Nephron (organoid): Measurements from ENCODE around the gene FEZ2.

Experiments
- H3K27ac Mint-ChIP-seq, 3 experiments: 2 replicates each; pipeline ENCODE4 v1.8.0; 2020; ENCODE audit warnings: mixed read lengths in 3 of 3, mild to moderate bottlenecking in 2 of 3, moderate library complexity in 1 of 3
- H3K27me3 Mint-ChIP-seq: 2 replicates; pipeline ENCODE4 v1.8.0; 2021; ENCODE audit warnings: low read depth, mild to moderate bottlenecking, moderate library complexity, mixed read lengths
- H3K36me3 Mint-ChIP-seq: 2 replicates; pipeline ENCODE4 v1.8.0; 2020; ENCODE audit warnings: low read depth, mixed read lengths
- H3K4me1 Mint-ChIP-seq: 2 replicates; pipeline ENCODE4 v1.8.0; 2020; ENCODE audit warnings: mixed read lengths
- H3K4me3 Mint-ChIP-seq, 3 experiments: 2 replicates each; pipeline ENCODE4 v1.8.0; 2020; ENCODE audit warnings: mild to moderate bottlenecking in 3 of 3, mixed read lengths in 3 of 3, moderate library complexity in 2 of 3
- H3K9me3 Mint-ChIP-seq: 2 replicates; pipeline ENCODE4 v1.8.0; 2020; ENCODE audit warnings: mixed read lengths
- TF ChIP-seq, protein P1 (sequence below), 3 experiments: fragments of 200-600 bp; sonication (generic); IDR thresholded peaks; one replicate each; pipeline ENCODE4 v1.5.0; 2021; ENCODE audit warnings: antibody characterized with exemption in 3 of 3; ENCODE audit not compliant: unreplicated experiment in 3 of 3

Gene FEZ2

DNA sequence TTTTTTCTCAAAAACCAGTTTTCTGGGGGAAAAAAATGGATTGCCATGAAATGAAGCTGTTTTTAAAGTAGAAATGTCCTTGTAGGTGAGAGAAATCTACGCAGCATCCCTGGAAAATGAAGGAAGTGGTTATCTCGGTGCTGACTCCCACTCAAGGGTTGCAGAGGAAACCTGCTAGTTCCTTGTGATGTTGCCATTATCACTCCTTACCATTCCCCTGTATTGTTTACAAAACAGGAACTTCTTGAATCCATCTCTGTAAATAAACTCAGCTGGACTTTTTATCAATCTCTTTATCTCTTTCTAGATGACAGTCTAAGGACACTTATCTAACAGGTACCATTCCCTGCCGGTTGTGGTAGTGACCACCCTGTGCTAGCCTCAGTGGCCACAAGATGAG lies 61.2 kb downstream of the FEZ2 start:
- H3K27me3 Mint-ChIP-seq, result no peaks in the 10 kb centered on the region
- H3K9me3 Mint-ChIP-seq, result no peaks in the 10 kb centered on the region
- no peak overlapping the region for H3K27ac Mint-ChIP-seq
- no peaks in the 10 kb centered on the region for H3K4me1 Mint-ChIP-seq
- TF ChIP-seq, protein P1, sequence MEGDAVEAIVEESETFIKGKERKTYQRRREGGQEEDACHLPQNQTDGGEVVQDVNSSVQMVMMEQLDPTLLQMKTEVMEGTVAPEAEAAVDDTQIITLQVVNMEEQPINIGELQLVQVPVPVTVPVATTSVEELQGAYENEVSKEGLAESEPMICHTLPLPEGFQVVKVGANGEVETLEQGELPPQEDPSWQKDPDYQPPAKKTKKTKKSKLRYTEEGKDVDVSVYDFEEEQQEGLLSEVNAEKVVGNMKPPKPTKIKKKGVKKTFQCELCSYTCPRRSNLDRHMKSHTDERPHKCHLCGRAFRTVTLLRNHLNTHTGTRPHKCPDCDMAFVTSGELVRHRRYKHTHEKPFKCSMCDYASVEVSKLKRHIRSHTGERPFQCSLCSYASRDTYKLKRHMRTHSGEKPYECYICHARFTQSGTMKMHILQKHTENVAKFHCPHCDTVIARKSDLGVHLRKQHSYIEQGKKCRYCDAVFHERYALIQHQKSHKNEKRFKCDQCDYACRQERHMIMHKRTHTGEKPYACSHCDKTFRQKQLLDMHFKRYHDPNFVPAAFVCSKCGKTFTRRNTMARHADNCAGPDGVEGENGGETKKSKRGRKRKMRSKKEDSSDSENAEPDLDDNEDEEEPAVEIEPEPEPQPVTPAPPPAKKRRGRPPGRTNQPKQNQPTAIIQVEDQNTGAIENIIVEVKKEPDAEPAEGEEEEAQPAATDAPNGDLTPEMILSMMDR (IDR thresholded peaks at IDR 0.05; ENCODE audit: unreplicated experiment in 3 of 3), result no peak
- H3K4me3 Mint-ChIP-seq, result no peak overlapping the region
- H3K36me3 Mint-ChIP-seq, result peaks cover 39% of the 10 kb centered on the region

DNA sequence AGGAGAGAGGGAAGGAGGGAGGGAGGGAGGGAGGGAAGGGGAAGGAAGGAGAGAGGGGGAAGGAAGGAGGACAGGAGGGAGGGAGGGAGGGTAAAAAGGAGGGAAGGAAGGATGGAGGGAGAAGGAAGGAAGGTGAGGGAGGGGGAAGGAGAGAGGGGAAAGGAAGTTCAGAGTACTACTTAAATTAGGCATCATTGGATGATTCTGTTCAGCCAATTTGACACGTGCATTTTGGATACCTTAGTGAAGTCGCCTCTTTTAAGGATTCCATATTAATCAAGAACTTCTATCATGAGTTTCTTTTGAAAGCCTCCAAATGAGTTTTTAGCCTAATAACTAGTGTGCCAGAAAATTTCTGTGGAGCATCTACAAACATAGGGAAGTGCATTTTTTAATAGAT lies 62.9 kb downstream of the FEZ2 start:
- TF ChIP-seq, protein P1 (IDR thresholded peaks at IDR 0.05; ENCODE audit: unreplicated experiment in 3 of 3), result no peak
- H3K27ac Mint-ChIP-seq, result no peak overlapping the region
- H3K4me3 Mint-ChIP-seq, result no peak overlapping the region
- no peaks in the 10 kb centered on the region for H3K9me3 Mint-ChIP-seq
- H3K4me1 Mint-ChIP-seq, result peaks cover 12% of the 10 kb centered on the region
- no peaks in the 10 kb centered on the region for H3K27me3 Mint-ChIP-seq
- H3K36me3 Mint-ChIP-seq, result peaks cover 37% of the 10 kb centered on the region

DNA sequence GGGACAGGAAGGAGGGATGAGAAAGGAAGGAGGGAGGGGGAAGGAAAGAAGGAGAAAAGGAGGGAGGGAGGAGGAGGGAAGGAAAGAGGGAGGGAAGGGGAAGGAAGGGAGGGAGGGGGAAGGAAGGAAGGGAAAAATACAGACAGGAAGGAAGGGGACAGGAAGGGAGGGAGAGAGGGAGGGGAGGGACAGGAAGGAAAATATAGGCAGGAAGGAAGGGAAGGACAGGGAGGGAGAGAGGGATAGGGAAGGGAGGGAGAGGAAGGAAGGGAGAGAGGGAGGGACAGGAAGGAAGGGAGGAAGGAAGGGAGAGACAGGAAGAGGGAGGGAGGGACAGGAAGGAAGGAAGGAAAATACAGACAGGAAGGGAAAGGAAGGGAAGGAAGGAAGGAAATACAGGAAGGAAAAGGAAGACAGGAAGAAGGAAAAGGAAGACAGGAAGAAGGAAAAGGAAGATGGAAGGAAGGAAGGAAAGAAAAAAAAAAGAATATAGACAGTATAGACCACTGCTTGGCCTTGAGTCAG lies 63.6 kb downstream of the FEZ2 start:
- no peaks in the 10 kb centered on the region for H3K27me3 Mint-ChIP-seq
- no peaks in the 10 kb centered on the region for H3K9me3 Mint-ChIP-seq
- peaks cover 16% of the 10 kb centered on the region for H3K4me1 Mint-ChIP-seq
- TF ChIP-seq, protein P1 (IDR thresholded peaks at IDR 0.05; ENCODE audit: unreplicated experiment in 3 of 3), result no peak
- peaks cover 37% of the 10 kb centered on the region for H3K36me3 Mint-ChIP-seq
- no peak overlapping the region for H3K4me3 Mint-ChIP-seq
- H3K27ac Mint-ChIP-seq, result no peak overlapping the region

DNA sequence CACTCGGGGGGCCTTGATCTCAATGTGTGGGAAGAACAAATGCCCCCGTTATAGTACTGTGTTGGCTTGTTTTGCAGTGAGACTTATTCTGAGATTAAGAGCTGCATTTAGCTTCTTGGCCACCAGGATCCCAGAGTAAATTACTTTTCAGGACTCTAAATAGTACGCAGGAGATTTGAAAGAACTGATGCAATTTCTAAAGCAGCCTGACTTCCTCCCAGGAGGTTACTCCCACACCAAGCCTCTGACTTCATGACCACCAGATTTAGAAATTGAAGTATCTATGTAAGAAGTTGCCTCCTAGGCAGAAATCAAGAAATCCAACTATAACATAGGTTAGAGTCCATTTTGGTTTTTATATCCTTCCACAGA lies 67.0 kb downstream of the FEZ2 start:
- H3K4me1 Mint-ChIP-seq, result peaks cover 16% of the 10 kb centered on the region
- H3K4me3 Mint-ChIP-seq, result no peak overlapping the region
- no peaks in the 10 kb centered on the region for H3K27me3 Mint-ChIP-seq
- peaks cover 15% of the 10 kb centered on the region for H3K36me3 Mint-ChIP-seq
- TF ChIP-seq, protein P1 (IDR thresholded peaks at IDR 0.05; ENCODE audit: unreplicated experiment in 3 of 3), result peak in 1 of 3 experiments; percentile 13
- peak overlapping the region; percentile 3 to 32 (median 17) for H3K27ac Mint-ChIP-seq
- no peaks in the 10 kb centered on the region for H3K9me3 Mint-ChIP-seq

DNA sequence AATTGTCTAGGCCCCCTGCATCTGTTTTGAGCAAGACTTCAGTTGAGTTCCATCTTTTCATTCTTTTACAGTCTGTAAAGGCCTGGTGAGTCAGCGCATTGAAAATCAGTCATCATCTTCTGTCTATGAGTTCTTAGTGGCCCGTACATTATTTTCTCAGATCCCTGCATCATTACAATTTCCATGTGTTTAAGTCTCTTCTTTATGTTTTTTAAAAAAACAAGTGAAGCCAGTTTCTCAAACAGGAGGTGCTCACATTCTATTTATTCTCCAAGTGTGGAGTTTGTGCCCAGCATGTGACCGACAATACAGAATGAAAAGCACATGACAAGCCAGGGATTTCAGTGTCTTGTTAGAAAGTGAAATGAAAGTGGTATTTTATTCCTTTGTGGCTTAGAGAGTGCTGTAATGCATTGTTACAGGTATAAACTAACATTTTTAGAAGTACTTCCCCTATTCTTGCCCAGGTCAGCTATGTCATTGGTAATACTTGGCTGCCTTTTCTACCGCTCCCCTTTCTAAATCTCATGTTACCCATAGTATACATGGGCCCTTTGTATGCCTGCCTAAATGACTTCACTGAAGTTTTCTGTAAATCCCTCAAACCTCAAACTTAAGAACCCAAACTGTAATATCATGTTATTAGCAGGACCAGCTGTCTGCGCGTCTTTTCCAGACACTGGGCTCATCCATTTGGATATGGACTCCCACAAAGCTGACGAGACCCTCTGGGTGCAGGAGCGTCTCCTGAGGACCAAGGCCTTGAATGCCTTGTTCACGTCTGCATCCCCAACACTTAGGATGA lies 67.6 kb downstream of the FEZ2 start:
- no peaks in the 10 kb centered on the region for H3K27me3 Mint-ChIP-seq
- H3K4me3 Mint-ChIP-seq, result no peak overlapping the region
- no peaks in the 10 kb centered on the region for H3K9me3 Mint-ChIP-seq
- peaks cover 16% of the 10 kb centered on the region for H3K4me1 Mint-ChIP-seq
- peaks cover 15% of the 10 kb centered on the region for H3K36me3 Mint-ChIP-seq
- TF ChIP-seq, protein P1 (IDR thresholded peaks at IDR 0.05; ENCODE audit: unreplicated experiment in 3 of 3), result no peak
- peak overlapping the region; percentile 3 to 32 (median 17) for H3K27ac Mint-ChIP-seq
